Breast epithelium (tissue), 4 donors: ENCODE results near the gene CHPT1. TPM values are rescaled to one million over a fixed set of nuclear protein-coding genes. Genes with fewer than 3 reads are reported as not detected.

Experiments used
- DNase-seq, 2 donors: peaks; one replicate each; pipeline ENCODE4 v3.0.0-alpha.2; 2019; ENCODE audit warnings: low spot score in 2 of 2
- H3K27ac ChIP-seq, 2 donors: fragments of 200-600 bp; sonication (generic) in 1 of 2; one replicate each; pipeline ENCODE4 v1.5.1; 2016 to 2019; ENCODE audit warnings: mild to moderate bottlenecking in 1 of 2
- H3K27me3 ChIP-seq, 2 donors: fragments of 200-600 bp; sonication (generic) in 1 of 2; one replicate each; pipeline versions ENCODE4 v1.5.1 to v1.6.0; 2017 to 2019; ENCODE audit warnings: control low read depth in 1 of 2, mild to moderate bottlenecking in 1 of 2
- H3K36me3 ChIP-seq: fragments of 200-600 bp; one replicate; pipeline ENCODE4 v1.5.1; 2019
- H3K4me1 ChIP-seq, 2 donors: fragments of 200-600 bp; sonication (generic); one replicate each; pipeline ENCODE4 v1.5.1; 2016 to 2019; ENCODE audit warnings: control low read depth in 1 of 2
- H3K4me3 ChIP-seq, 3 donors: fragments of 200-600 bp; sonication (generic); 1 replicate in 2 of 3; 2 replicates in 1 of 3; pipeline ENCODE4 v1.5.1; 2016 to 2019; ENCODE audit warnings: mild to moderate bottlenecking in 3 of 3, moderate library complexity in 2 of 3
- H3K9me3 ChIP-seq, 2 donors: fragments of 200-600 bp; sonication (generic) in 1 of 2; one replicate each; pipeline ENCODE4 v1.5.1; 2016 to 2019; ENCODE audit warnings: control low read depth in 1 of 2
- CTCF ChIP-seq, 3 donors: fragments of 450-650 bp; IDR thresholded peaks; one replicate each; pipeline ENCODE4 v1.5.1; 2016 to 2017; ENCODE audit warnings: antibody characterized with exemption in 3 of 3, mild to moderate bottlenecking in 3 of 3, moderate library complexity in 3 of 3
- POLR2A ChIP-seq: fragments of 450-650 bp; IDR thresholded peaks from one replicate; pipeline ENCODE4 v1.6.1; 2016; ENCODE audit warnings: antibody characterized with exemption, mild to moderate bottlenecking, moderate library complexity
- POLR2AphosphoS5 ChIP-seq, 3 donors: sonication (generic); formaldehyde crosslinking; IDR thresholded peaks; one replicate each; pipeline ENCODE4 v1.6.1; 2017; ENCODE audit warnings: antibody characterized with exemption in 3 of 3
- intact Hi-C: fragments of 100-400 bp; cut with DNase I; formaldehyde crosslinking; loops from one replicate; pipeline ENCODE4 v1.15.1; 2023; ENCODE audit warnings: low total_unique reads
- total RNA-seq, 3 donors: library from RNA; depleted of rRNA; stranded (reverse); fragments of >200 nt; gene quantifications; one replicate each; pipeline ENCODE4 v1.1.0, GENCODE V29; 2016

CHPT1 gene
- total RNA-seq, 3 donors from 2014 or later, result 148 to 334 (median 278) TPM

GRCh38 chr12:101666052-101666728, 31.2 kb upstream of the CHPT1 start:
- Histone ChIP-seq H3K27me3 (no peaks in the 10 kb centered on the region), H3K36me3 (no peaks in the 10 kb centered on the region), H3K27ac (no peak overlapping the region), H3K4me1 (no peaks in the 10 kb centered on the region), H3K4me3 (no peak overlapping the region), H3K9me3 (no peaks in the 10 kb centered on the region)
- no peak for DNase-seq
- intact Hi-C loops, result no loop called here
- TF ChIP-seq CTCF (IDR thresholded peaks at IDR 0.05), result no peak
- no peak for TF ChIP-seq POLR2A
- no peak for TF ChIP-seq POLR2AphosphoS5 (IDR thresholded peaks at IDR 0.05)

GRCh38 chr12:101667591-101667990, 29.8 kb upstream of the CHPT1 start:
- no peaks in the 10 kb centered on the region for H3K36me3 ChIP-seq
- H3K9me3 ChIP-seq, result no peaks in the 10 kb centered on the region
- no peak for TF ChIP-seq POLR2A
- no peak for TF ChIP-seq CTCF (IDR thresholded peaks at IDR 0.05)
- no peak for TF ChIP-seq POLR2AphosphoS5 (IDR thresholded peaks at IDR 0.05)
- H3K27me3 ChIP-seq, result no peaks in the 10 kb centered on the region
- DNase-seq, result no peak
- H3K4me1 ChIP-seq, result no peaks in the 10 kb centered on the region
- intact Hi-C loops, result no loop called here
- no peak overlapping the region for H3K27ac ChIP-seq
- no peak overlapping the region for H3K4me3 ChIP-seq

- TF ChIP-seq CTCF (IDR thresholded peaks at IDR 0.05) (peak in 2 of 3 donors; percentile 11 to 42), POLR2AphosphoS5 (IDR thresholded peaks at IDR 0.05) (no peak)
- Histone ChIP-seq H3K36me3 (no peaks in the 10 kb centered on the region), H3K4me1 (no peaks in the 10 kb centered on the region), H3K9me3 (no peaks in the 10 kb centered on the region), H3K4me3 (no peak overlapping the region), H3K27me3 (no peaks in the 10 kb centered on the region), H3K27ac (no peak overlapping the region)
- DNase-seq, result no peak
- intact Hi-C loops, result loop anchor here (5.0 kb wide), 1 partner anchor 1593 kb away; no protein-coding TSS in a partner anchor
Observed at GRCh38 chr12:101670007-101670671, 27.3 kb upstream of the CHPT1 start.

GRCh38 chr12:101671157-101671791, 26.2 kb upstream of the CHPT1 start:
- no peak overlapping the region for H3K27ac ChIP-seq
- intact Hi-C loops, result loop anchor here (5.0 kb wide), 1 partner anchor 1594 kb away; no protein-coding TSS in a partner anchor
- H3K4me1 ChIP-seq, result no peaks in the 10 kb centered on the region

More at GRCh38 chr12:101671157-101671791, 26.2 kb upstream of the CHPT1 start:
- TF ChIP-seq CTCF (IDR thresholded peaks at IDR 0.05) (no peak), POLR2AphosphoS5 (IDR thresholded peaks at IDR 0.05) (no peak), POLR2A (no peak)
- no peaks in the 10 kb centered on the region for H3K36me3 ChIP-seq
- no peaks in the 10 kb centered on the region for H3K27me3 ChIP-seq
- no peak overlapping the region for H3K4me3 ChIP-seq
- H3K9me3 ChIP-seq, result no peaks in the 10 kb centered on the region
- no peak for DNase-seq
